NK-92 treated with Interleukin-12 subunit alpha and Interleukin-12 subunit beta, amount 100 ng/mL, for 24 hours (cell line): Measurements from ENCODE around the gene CDC16.
"Not testable (repeated sequence)": the region's sequence is repeated elsewhere in the genome, so short reads cannot be mapped to it uniquely, and the experiment has no call there.

ENCODE experiments used
- DNase-seq: peaks from one replicate; lab custom pipeline; 2025; lab: John Stamatoyannopoulos, UW

Gene CDC16

DNA sequence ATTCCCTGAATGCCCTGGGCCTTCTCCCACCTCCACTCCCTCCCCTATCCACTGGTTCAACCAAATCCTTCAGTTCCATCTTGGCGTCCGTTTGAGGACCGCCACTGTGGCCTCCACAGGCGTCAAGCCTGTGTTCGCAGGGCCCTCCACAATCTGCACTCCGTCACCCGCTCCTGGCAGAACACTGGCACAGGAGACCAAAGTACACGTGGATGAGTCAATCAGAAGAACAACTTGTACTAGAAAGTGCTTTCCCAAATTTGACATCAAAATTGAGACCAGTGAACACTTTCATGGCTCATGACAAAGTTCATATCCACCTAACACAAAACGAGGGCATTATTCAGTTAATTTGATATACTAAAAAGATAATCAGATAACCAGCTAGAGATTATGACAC is 6.5 kb upstream of the CDC16 start:
- no peak for DNase-seq

DNA sequence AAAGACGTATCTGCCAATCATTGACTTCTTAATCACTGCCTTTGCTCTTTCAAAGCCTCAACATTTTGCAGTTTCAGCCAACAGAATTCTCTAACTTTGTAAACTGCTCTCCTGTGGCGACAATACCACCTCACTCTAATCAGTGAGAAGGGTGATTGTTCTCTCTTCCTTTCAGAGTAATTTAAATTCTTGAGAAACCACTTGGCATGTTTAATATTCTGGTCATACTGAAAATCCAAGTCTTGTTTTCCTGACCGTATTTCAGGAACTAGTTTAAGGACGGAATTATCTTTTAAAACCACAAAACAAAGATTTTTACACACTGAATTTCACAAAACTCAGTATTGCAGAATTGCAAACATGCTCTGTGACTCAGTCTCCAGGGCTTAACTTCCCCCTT is 5.2 kb upstream of the CDC16 start:
- DNase-seq: no peak

DNA sequence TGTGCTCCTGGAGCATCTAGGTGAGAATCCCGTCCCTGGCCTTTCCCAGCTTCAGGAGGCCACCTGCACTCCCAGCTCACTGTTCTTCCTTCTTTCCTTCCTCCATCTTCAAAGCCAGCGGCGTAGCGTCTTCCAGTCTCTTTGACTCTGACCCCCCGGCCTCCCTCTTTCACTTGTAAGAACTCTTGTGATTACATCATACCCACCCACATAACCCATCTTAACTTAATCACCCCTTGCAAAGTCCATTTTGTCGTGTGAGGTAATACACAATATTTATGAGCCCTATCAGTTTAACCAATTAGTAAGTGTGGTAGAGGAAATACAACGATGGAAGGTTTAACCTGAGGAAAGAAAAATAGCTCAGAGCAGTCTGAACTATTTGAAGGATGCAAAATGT is 4.6 kb upstream of the CDC16 start:
- no peak for DNase-seq

DNA sequence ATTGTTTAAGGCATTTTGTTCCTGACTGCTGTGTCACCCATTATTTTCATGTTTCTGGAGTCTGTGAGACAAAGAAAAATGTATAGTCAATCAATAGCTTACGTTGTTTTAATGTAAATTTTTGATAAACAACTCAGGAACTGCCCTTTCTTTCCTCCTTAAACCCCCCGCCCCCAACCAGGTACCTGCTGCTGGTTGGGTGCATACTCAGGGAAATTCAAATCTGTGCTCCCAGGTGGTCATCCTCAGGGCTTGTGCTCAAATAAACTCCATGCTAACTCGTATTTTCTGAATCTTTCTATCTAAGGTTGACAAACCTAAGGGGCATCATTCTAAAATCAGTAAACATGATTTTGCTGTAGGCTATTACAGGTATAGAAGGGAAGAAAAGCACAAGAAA is 4.1 kb upstream of the CDC16 start:
- no peak for DNase-seq

DNA sequence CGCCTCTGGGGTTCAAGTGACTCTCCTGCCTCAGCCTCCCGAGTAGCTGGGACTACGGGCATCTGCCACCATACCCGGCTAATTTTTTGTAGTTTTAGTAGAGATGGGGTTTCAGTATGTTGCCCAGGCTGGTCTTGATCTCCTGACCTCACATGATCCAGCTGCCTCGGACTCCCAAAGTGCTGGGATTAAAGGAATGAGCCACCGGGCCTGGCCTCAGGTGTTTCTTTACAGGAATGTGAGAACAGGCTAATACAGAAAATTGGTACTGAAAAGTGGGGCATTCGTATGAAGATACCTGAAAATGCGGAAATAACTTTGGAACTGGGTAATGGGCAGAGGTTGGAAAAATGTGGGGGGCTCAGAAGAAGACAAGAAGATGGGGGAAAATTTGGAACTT is 2.8 kb upstream of the CDC16 start:
- no peak for DNase-seq

DNA sequence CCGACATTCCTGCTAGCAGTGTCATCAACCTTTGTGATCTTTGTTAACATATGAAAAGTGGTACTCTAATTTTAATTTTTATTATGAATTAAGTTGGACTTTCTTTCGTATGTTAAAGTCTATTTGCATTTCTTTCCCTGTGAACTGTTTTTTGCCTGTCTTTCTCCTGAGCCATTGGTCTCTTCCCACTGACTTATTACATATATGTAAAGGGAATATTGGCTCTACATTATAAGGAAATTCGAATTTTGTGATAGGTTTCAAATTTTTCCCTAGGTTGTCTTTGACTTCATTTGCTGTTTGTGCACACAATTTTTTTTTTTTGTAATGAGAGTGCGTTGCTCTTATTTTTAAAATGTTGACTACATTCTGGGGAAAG is 442 bp upstream of the CDC16 start:
- no peak for DNase-seq

DNA sequence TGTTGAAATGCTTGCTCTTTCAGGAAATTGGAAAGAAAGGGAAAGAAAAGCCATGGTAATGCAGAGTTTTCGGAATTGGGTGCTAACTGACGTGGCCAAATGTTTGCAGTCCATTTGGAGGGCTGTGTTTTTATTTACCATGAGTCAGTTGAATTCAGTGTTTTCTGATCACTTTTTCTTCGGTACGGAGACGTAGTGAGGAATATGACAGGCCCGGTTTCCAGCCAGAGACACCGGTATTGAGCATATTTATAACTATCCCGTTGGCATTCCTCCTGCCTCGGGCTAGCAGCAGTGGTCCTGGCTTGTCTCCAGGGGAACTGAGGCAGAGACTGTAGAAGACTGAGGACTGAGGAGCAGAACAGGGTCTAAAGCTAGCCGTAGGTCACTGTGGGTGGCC is 1.0 kb downstream of the CDC16 start:
- DNase-seq: no peak

DNA sequence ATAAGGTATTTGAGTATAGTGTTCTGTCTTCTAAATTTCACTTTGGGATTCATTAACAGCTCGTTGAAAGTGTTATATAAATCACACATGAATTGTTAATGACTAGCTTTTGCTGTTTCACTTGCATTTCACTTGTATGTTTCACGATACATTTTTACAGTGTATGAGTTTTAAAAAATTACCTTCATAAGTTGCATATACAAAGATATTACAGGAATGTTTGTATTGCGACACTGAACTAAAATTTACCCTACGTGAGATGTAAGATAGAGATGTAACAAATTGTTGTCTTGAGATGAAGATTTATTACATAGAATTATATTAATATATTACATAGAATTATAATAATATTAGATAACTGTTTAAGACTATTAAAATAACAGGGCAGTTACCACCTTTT is 1.5 kb downstream of the CDC16 start:
- DNase-seq: no peak

DNA sequence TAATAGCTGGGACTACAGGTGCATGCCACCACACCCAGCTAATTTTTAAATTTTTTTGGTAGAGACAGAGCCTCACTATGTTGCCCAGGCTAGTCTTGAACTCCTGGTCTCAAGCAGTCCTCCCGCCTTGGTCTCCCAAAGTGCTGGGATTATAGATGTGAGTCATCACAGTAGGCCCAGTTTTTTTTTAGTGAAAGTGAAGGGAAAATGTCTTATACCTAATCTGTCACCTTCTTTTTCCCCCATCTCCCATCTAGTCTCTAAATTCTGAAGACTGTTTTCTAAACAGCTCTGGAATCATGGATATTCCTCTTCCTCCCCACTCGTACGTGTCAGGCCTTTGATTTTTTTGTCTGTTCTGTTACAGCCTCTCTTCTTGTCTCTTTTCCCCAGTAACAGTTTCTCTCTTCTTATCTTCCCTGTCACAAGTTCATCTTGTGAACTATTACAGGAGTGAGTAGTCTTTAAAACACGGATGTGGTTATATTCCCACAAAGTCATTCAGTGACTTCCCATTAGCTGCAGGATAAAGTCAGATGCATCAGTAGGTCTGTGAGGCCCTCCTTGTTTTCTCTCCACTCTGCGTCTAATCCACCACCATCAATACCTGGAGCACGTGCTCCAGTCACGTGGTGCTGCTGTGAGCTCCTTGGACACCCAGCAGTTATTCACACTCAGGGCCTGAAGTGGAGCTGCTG is 2.9 kb downstream of the CDC16 start:
- no peak for DNase-seq

DNA sequence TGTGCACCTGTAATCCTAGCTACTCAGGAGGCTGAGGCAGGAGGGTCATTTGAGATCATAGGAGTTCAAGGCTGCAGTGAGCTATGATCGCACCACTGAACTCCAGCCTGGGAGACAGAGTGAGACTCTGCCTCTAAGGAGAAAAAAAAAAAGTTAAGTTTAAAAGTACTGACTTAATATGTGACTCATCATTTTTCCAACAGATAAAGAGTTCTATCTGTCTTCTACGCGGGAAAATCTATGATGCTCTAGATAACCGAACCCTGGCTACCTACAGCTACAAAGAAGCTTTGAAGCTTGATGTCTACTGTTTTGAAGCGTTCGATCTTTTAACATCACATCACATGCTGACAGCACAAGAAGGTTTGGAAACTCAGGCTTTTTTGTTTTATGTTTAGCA is 7.2 kb downstream of the CDC16 start:
- no peak for DNase-seq

DNA sequence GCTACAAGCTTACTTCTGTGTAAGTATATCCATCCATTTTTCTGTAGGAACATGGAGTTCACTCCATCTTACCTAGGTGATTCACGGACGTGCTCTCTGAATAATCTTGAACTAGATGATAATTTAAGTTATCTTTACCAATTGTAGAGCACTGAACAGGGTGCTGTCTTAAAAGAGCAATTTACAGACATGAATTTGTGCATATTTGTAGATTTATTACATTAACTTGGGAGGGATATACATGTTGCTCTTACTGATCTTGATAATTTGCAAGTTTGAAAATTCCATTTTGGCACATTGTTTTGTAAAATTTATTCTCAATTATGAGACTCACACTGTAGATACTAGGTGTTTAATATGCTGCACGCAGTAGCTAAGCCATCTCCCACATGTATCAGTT is 9.3 kb downstream of the CDC16 start:
- no peak for DNase-seq

DNA sequence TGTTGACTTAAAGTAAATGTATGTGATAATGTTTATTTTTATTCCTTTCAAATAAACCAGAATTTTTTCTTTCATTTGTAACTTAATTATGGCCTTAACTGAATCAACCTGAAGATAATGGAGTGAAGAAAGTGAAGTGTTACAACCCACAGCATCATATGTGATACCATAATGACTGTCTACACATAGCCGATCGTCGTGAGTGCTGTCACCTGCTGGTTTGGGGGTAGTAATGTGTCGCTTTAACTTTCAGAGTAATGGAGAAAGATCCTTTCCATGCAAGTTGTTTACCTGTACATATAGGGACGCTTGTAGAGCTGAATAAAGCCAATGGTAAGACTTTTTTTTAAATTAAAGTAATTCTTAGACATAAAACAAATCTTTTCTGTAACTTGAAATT is 9.9 kb downstream of the CDC16 start:
- DNase-seq: no peak

DNA sequence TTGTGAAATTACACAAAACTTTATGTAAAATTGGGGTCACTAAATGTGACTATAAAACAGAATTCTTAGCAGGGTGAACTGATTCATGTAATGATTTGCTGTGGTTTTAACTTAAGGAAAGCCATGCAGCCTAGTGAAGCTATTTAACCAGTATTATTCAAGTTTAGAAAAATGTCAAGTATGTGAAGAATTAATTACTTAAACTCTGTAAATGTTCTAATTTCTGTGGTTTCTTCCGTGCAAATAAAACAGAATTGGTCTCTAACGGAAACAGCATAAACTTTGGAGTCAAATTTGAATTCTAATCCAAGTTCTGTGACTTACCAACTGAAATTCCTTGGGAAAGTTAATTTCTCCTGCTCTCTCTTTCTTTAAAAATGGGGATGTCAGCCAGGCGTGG is 13.3 kb downstream of the CDC16 start:
- no peak for DNase-seq

DNA sequence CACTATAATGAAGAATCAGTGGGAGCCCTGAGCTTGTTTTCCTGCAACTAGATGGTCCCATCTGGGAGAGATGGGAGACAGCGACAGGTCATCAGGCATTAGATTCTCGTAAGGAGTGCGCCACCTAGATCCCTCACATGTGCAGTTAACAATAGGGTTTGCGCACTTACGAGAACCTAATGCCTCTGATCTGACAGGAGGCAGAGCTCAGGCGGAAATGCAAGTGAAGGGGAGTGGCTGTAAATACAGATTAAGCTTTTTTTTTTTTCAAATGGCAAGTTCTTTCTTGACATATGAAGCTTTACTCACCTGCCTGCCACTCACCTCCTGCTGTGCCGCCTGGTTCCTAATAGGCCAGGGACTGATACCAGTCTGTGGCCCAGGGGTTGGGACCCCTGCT is 14.4 kb downstream of the CDC16 start:
- DNase-seq: no peak

DNA sequence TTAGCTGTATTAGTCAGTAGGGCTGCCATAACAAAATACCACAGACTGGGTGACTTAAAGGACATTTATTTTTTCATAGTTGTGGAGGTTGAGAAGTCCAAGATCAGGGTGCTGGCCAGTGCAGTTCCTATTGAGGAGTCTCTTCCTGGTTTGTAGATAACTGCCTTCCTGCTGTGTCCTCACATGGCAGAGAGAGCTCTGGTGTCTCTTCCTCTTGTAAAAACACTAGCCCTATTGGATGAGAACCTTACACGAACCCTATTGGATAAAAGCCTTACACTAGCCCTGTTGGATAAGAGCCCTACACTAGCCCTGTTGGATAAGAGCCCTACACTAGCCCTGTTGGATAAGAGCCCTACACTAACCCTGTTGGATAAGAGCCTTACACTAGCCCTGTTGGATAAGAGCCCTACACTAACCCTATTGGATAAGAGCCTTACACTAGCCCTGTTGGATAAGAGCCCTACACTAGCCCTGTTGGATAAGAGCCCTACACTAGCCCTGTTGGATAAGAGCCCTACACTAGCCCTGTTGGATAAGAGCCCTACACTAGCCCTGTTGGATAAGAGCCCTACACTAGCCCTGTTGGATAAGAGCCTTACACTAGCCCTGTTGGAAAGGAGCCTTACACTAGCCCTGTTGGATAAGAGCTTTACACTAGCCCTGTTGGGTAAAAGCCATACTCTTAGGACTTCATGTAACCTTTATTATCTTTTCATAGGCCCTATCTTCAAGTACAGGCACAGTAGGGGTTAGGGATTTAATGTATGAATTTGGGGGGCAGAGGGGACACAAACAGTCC is 17.1 kb downstream of the CDC16 start:
- not testable (repeated sequence) for DNase-seq

DNA sequence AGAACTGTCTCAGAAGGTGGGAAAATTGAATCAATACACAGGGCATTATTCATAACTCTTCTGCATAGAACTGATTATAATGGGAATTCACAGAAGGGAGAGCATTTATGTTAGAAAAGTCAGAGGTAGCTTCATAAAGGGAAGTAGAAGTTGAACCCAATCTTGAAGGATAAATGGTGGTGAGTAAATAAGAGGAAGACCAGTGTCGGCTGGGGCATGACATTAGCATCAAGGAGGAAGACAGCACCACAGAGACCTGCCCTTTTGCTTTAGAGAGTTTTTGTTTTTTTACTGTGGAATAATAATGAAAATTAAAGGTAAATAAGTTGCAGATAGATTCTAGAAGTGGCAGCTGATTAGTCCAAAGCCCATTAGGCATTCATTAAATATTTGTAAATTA is 21.9 kb downstream of the CDC16 start:
- no peak for DNase-seq

DNA sequence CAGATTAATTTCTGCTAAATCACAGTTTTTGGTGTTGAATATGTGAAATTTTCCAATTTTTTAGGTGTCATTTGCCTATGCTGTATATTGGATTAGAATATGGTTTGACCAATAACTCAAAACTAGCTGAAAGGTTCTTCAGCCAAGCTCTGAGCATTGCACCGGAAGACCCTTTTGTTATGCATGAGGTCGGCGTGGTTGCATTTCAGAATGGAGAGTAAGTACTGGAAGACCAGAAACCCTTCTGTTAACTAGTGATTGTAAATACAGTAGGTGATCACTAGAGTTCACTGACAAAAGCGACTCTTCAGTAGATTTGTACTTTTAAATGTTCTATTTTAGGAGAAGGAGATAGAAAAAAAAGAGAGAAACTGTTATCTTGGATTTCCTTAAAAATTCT is 22.3 kb downstream of the CDC16 start:
- DNase-seq: no peak

DNA sequence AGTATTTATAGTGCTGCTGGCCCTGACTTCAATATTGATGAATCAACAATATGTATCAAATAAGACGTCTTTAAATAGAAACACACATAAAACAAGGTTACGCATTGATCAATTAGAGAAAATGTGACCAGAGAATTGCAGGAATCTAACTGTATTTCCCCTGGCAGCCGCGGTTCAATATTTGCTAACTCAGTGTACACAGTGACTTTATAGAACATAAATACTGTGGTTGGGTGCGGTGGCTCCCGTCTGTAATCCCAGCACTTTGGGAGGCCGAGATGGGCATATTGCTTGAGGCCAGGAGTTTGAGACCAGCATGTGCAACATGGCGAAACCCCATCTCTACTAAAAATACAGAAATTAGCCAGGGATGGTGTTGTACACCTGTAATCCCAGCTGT is 23.9 kb downstream of the CDC16 start:
- no peak for DNase-seq

DNA sequence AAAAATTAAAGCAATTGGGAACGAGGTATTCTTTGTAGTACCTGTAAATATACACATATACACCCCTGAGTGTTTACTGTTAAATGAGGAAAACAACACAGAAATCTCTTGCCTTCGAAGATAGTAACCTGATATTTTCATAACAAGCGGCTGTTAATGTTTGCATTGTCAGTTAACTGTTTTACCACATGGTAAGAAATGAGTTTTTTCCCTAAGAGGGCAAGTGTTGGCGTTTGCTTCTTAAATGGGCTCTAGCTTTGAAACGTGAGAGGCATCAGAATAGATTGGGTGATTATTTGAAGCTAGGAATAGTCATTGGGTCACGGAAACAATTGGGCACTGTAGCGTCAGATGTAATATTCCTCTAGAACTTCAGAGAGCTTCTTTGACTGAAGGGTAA is 24.7 kb downstream of the CDC16 start:
- no peak for DNase-seq

DNA sequence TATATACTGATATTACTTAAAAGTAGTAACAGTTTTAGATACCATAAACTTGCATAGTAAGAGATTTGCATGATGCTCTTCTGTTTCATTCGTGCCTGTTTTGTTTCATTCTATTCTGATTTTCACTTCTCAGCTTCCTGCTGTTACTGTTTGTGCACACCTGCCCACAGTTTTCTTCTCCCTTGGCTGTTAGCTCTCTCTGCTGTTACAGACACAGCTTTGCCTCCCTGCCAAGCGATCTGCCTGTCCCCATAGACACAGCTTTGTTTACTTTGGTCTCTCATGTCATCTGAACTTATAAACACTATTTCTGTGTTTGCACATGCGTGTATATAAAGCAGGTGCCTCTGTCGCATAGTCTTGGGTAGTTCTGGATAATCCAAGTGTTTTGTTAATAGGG is 25.3 kb downstream of the CDC16 start:
- DNase-seq: no peak

DNA sequence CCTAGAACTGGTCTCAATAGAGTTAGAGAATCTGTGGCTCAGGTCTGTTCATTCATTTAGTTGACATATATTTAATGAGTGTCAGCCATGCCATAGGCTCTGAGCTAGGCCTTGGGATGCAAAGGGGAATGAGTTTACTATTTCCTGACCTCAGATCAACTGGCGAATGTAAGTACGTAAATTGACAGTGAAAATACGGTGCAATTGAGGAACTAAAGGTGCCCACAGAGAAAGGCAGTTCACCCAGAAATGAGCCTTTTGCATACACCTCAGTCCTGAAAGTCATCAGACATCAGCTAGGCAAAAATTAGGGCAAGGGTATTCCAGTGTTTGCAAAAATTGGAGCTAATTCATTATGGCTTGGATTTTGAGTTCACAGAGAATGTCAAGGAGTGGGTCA is 26.1 kb downstream of the CDC16 start:
- no peak for DNase-seq

DNA sequence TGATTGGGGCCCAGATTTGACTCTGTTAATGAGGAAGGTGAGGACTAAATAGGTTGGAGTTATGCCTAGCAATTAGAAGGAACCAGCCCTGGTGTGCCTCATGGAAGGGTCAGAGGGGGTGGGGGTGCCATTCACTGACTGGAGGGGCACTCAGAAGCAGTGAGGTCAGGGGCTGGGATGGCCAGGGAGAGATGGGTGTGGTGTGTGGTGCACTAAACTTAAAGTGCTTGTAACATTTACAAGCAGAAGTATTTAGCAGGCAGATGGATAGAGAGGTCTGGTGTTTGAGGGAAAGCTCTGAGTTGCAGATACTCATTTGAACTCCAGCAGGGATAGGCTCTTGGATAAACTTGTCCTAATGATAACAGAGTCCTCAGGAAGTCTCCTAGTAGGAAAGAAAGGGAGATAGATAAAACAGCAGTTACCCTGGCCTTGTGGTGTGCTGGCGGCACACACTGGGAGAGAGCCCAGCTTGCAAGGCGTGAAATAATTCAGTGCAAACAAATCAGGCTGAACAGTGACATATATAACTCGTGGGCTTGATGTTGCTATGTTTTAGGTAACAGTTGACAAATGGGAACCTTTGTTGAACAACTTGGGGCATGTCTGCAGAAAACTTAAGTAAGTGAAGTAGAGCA is 26.8 kb downstream of the CDC16 start:
- DNase-seq: no peak

DNA sequence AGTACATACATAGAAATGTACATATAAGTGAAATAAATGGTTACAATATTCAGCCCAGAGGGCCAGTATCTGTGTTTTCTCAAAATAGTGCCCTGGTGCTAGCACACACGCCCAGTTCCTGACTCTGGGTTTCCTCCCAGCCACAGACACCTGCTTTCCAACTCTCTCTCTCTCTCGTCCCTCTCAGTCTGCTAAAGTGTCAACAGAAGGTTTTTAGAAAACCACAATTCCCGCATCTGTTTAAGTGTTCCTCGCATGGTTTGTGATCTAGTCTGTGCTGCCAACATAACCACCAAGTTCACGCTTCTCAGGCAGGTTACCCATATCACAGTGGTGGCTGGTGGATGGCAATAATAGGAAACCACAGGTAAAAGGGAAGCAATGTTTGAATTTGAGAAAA is 28.9 kb downstream of the CDC16 start:
- peak; percentile 38 for DNase-seq
